ENCODE results near the gene MYMK. TPM values are rescaled to one million over a fixed set of nuclear protein-coding genes. Genes with fewer than 3 reads are reported as not detected.

MYMK gene
- total RNA-seq, 4 donors from 2014 or later: not detected

GRCh38 chr9:133522073-133522910 is 2.5 kb downstream of the MYMK start:
- H3K36me3 ChIP-seq: no peaks in the 10 kb centered on the region
- H3K27ac ChIP-seq: no peak overlapping the region
- no peaks in the 10 kb centered on the region for H3K27me3 ChIP-seq
- no peak overlapping the region for H3K4me3 ChIP-seq
- peaks cover 0 to 9% of the 10 kb centered on the region in 2 donors for H3K4me1 ChIP-seq
- intact Hi-C loops (cut with DNase I; ENCODE audit: low total_unique reads): no loop called here
- no peaks in the 10 kb centered on the region for H3K9me3 ChIP-seq
- no peak for TF ChIP-seq POLR2A (IDR thresholded peaks at IDR 0.05)
- TF ChIP-seq CTCF (IDR thresholded peaks at IDR 0.05): no peak
- no peak for DNase-seq

DNA sequence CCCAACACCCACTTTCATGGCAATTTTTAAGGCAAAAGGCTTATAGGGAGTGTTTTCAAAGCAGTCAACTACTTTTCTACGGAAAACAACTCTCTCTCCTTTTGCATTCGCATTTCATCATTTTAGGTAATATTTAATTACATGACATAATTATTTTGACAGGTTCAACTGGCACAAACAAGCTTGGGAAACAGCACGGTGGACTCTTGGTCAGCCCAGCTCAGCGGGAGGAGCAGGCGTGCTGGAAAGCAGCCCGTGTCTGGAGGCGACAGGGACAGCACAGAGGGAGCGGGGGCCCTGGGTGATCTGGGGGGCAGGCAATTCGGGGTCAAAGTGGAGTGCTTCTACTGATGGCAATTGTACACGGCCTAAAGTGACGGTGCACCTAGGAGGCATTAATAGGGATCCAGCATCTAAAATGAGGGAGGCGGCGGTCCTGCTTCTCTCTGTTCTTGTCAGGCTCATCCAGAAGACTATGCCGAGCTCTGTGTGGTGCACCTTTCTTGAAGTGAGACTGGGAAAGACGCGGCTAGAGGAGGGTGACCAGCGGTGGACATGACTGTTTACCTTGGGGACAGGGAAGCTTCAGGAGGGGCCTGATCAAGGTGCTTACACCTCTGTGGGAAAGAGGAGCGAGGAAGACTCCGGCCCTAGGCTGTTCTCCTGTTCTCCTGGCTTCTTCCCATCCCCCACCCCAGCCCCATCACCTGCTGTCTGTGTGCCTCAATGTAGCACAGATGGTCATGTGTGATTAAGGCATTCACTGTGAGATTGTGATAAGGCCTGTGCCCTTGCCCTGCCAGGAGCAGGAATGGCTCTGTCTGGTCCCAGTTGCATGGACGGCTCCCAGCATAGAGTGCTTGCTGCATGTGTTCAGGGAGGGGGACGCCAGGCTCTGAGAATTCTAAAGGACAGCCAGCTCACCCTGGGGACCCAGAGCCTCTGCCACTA is 3.4 kb downstream of the MYMK start:
- H3K4me1 ChIP-seq: peaks cover 0 to 2% of the 10 kb centered on the region in 2 donors
- intact Hi-C loops (cut with DNase I; ENCODE audit: low total_unique reads): no loop called here
- TF ChIP-seq CTCF (IDR thresholded peaks at IDR 0.05) (no peak), POLR2A (IDR thresholded peaks at IDR 0.05) (no peak)
- no peaks in the 10 kb centered on the region for H3K27me3 ChIP-seq
- no peaks in the 10 kb centered on the region for H3K36me3 ChIP-seq
- H3K9me3 ChIP-seq: no peaks in the 10 kb centered on the region
- no peak for DNase-seq
- H3K4me3 ChIP-seq: no peak overlapping the region
- H3K27ac ChIP-seq: no peak overlapping the region

GRCh38 chr9:133520121-133520835 is 4.5 kb downstream of the MYMK start:
- no peak for DNase-seq
- Histone ChIP-seq H3K9me3 (no peaks in the 10 kb centered on the region), H3K4me1 (no peaks in the 10 kb centered on the region), H3K27me3 (no peaks in the 10 kb centered on the region), H3K4me3 (no peak overlapping the region), H3K36me3 (no peaks in the 10 kb centered on the region), H3K27ac (no peak overlapping the region)
- intact Hi-C loops (cut with DNase I; ENCODE audit: low total_unique reads): no loop called here
- TF ChIP-seq CTCF (IDR thresholded peaks at IDR 0.05): no peak
- TF ChIP-seq POLR2A (IDR thresholded peaks at IDR 0.05): no peak

DNA sequence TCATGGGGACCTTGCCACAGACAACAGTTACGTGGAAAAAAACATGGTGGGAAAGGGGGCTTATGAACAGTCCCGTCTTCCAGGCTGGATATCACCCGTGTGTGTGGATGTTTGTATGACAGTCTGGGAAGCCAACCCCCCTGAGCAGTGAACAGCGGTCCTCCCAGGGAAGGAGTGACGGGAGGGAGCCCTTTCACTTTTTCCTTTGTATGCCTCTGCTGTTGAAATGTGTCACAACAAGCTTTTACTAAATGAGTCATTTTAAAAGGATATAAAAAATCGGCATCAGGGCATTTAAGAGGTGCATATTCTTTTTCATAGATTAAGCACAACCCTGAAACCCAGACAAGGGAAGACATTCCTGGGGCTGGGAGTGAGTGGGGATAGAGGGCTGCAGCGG is 5.1 kb downstream of the MYMK start:
- DNase-seq: no peak
- no peak overlapping the region for H3K27ac ChIP-seq
- H3K4me3 ChIP-seq: no peak overlapping the region
- intact Hi-C loops (cut with DNase I; ENCODE audit: low total_unique reads): no loop called here
- no peaks in the 10 kb centered on the region for H3K36me3 ChIP-seq
- H3K4me1 ChIP-seq: no peaks in the 10 kb centered on the region
- TF ChIP-seq CTCF (IDR thresholded peaks at IDR 0.05): no peak
- no peak for TF ChIP-seq POLR2A (IDR thresholded peaks at IDR 0.05)
- no peaks in the 10 kb centered on the region for H3K27me3 ChIP-seq
- no peaks in the 10 kb centered on the region for H3K9me3 ChIP-seq

Data from uterus (tissue), 4 donors.